ENCODE measurements around the gene AGBL4. TPM values are rescaled to one million over a fixed set of nuclear protein-coding genes. Genes with fewer than 3 reads are reported as not detected.

AGBL4 gene
- total RNA-seq, 1 donor from 2014 or later: 3.1 TPM

GRCh38 chr1:49234988-49235387 lies 788.8 kb downstream of the AGBL4 start:
- peaks cover 44% of the 10 kb centered on the region for H3K9me3 Mint-ChIP-seq (ENCODE audit: low read depth)

GRCh38 chr1:49229555-49229954 lies 794.2 kb downstream of the AGBL4 start:
- TF ChIP-seq, protein P1, sequence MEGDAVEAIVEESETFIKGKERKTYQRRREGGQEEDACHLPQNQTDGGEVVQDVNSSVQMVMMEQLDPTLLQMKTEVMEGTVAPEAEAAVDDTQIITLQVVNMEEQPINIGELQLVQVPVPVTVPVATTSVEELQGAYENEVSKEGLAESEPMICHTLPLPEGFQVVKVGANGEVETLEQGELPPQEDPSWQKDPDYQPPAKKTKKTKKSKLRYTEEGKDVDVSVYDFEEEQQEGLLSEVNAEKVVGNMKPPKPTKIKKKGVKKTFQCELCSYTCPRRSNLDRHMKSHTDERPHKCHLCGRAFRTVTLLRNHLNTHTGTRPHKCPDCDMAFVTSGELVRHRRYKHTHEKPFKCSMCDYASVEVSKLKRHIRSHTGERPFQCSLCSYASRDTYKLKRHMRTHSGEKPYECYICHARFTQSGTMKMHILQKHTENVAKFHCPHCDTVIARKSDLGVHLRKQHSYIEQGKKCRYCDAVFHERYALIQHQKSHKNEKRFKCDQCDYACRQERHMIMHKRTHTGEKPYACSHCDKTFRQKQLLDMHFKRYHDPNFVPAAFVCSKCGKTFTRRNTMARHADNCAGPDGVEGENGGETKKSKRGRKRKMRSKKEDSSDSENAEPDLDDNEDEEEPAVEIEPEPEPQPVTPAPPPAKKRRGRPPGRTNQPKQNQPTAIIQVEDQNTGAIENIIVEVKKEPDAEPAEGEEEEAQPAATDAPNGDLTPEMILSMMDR (IDR thresholded peaks at IDR 0.05; ENCODE audit: unreplicated experiment): no peak
- no peaks in the 10 kb centered on the region for H3K4me1 Mint-ChIP-seq (ENCODE audit: low read depth)
- no peaks in the 10 kb centered on the region for H3K27me3 Mint-ChIP-seq
- no peak for DNase-seq (ENCODE audit: low spot score, unreplicated experiment)
- H3K36me3 Mint-ChIP-seq (ENCODE audit: insufficient read depth): no peaks in the 10 kb centered on the region
- no peak overlapping the region for H3K27ac Mint-ChIP-seq
- H3K4me3 Mint-ChIP-seq (ENCODE audit: low read depth): no peak overlapping the region
- peaks cover 26% of the 10 kb centered on the region for H3K9me3 Mint-ChIP-seq (ENCODE audit: low read depth)

More at GRCh38 chr1:49234988-49235387, 788.8 kb downstream of the AGBL4 start:
- TF ChIP-seq, protein P1 (IDR thresholded peaks at IDR 0.05; ENCODE audit: unreplicated experiment): no peak
- H3K27ac Mint-ChIP-seq: no peak overlapping the region
- no peak for DNase-seq (ENCODE audit: low spot score, unreplicated experiment)
- H3K36me3 Mint-ChIP-seq (ENCODE audit: insufficient read depth): peaks cover 6% of the 10 kb centered on the region
- no peak overlapping the region for H3K4me3 Mint-ChIP-seq (ENCODE audit: low read depth)
- H3K4me1 Mint-ChIP-seq (ENCODE audit: low read depth): no peaks in the 10 kb centered on the region
- H3K27me3 Mint-ChIP-seq: no peaks in the 10 kb centered on the region

DNA sequence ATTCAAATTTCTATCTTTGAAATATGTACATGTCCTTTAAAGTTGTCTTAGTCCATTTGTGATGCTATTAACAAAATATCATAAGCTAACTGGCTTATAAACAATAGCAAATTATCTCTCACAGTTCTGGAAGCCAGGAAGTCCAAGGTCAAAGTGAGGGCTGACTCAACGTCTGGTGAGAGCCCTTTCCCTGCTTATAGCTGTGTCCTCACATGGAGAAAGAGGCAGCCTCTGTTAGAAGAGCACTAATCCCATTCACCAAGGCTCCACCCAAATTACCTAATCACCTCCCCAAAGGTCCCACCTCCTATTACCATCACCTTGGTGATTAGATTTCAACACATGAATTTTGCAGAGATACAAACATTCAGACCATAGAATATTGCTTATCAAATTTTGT lies 797.0 kb downstream of the AGBL4 start:
- Mint-ChIP-seq H3K27ac (no peak overlapping the region), H3K4me1 (ENCODE audit: low read depth) (no peaks in the 10 kb centered on the region), H3K4me3 (ENCODE audit: low read depth) (no peak overlapping the region), H3K36me3 (ENCODE audit: insufficient read depth) (no peaks in the 10 kb centered on the region), H3K27me3 (no peaks in the 10 kb centered on the region), H3K9me3 (ENCODE audit: low read depth) (peaks cover 26% of the 10 kb centered on the region)
- DNase-seq (ENCODE audit: low spot score, unreplicated experiment): no peak
- TF ChIP-seq, protein P1 (IDR thresholded peaks at IDR 0.05; ENCODE audit: unreplicated experiment): no peak

DNA sequence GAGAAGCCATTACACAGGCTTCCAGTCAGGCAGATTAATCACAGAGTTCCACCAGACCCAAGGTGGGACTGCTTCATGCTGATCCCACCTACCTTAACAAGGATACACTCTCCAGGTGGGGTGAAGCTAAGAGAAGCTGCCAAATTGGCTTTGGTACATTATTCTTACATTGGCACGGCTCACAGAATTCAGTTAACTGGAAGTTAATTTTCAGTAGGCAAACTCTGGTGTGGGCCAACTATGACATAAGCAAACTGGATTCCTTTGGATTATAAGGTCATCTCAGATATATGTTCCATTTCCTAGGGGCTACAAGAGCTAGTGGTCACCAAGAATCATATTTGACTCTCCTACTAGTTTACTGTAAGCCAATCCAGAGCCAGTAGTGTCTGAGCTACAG lies 798.3 kb downstream of the AGBL4 start:
- no peaks in the 10 kb centered on the region for H3K4me1 Mint-ChIP-seq (ENCODE audit: low read depth)
- TF ChIP-seq, protein P1 (IDR thresholded peaks at IDR 0.05; ENCODE audit: unreplicated experiment): no peak
- DNase-seq (ENCODE audit: low spot score, unreplicated experiment): no peak
- no peaks in the 10 kb centered on the region for H3K27me3 Mint-ChIP-seq
- peaks cover 20% of the 10 kb centered on the region for H3K9me3 Mint-ChIP-seq (ENCODE audit: low read depth)
- H3K27ac Mint-ChIP-seq: no peak overlapping the region
- H3K4me3 Mint-ChIP-seq (ENCODE audit: low read depth): no peak overlapping the region
- no peaks in the 10 kb centered on the region for H3K36me3 Mint-ChIP-seq (ENCODE audit: insufficient read depth)

- Mint-ChIP-seq H3K9me3 (ENCODE audit: low read depth) (peaks cover 52% of the 10 kb centered on the region), H3K27me3 (no peaks in the 10 kb centered on the region)
These were observed 810.5 kb downstream of the AGBL4 start for GRCh38 chr1:49213301-49213700.

More at GRCh38 chr1:49213301-49213700, 810.5 kb downstream of the AGBL4 start:
- Mint-ChIP-seq H3K36me3 (ENCODE audit: insufficient read depth) (no peaks in the 10 kb centered on the region), H3K4me1 (ENCODE audit: low read depth) (no peaks in the 10 kb centered on the region), H3K27ac (no peak overlapping the region), H3K4me3 (ENCODE audit: low read depth) (no peak overlapping the region)
- no peak for DNase-seq (ENCODE audit: low spot score, unreplicated experiment)
- TF ChIP-seq, protein P1 (IDR thresholded peaks at IDR 0.05; ENCODE audit: unreplicated experiment): no peak
